ENCODE measurements around the gene MXI1.

The MXI1 gene

GRCh38 chr10:110260746-110261477 is 53.5 kb downstream of the MXI1 start:
- no peak overlapping the region for H3K27ac ChIP-seq (ENCODE audit: low read depth, low read length)
- no peaks in the 10 kb centered on the region for H4K20me1 ChIP-seq (ENCODE audit: control insufficient read depth, insufficient read depth, low read depth, low read length)
- no peaks in the 10 kb centered on the region for H3K9me3 ChIP-seq (ENCODE audit: control insufficient read depth, insufficient read depth, low read length)
- no peak for TF ChIP-seq EZH2phosphoT487 (IDR thresholded peaks at IDR 0.05; ENCODE audit: borderline replicate concordance, low read length)
- TF ChIP-seq, protein P1, sequence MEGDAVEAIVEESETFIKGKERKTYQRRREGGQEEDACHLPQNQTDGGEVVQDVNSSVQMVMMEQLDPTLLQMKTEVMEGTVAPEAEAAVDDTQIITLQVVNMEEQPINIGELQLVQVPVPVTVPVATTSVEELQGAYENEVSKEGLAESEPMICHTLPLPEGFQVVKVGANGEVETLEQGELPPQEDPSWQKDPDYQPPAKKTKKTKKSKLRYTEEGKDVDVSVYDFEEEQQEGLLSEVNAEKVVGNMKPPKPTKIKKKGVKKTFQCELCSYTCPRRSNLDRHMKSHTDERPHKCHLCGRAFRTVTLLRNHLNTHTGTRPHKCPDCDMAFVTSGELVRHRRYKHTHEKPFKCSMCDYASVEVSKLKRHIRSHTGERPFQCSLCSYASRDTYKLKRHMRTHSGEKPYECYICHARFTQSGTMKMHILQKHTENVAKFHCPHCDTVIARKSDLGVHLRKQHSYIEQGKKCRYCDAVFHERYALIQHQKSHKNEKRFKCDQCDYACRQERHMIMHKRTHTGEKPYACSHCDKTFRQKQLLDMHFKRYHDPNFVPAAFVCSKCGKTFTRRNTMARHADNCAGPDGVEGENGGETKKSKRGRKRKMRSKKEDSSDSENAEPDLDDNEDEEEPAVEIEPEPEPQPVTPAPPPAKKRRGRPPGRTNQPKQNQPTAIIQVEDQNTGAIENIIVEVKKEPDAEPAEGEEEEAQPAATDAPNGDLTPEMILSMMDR (IDR thresholded peaks at IDR 0.05; ENCODE audit: low read depth, low read length, poor library complexity, severe bottlenecking) = no peak
- H3K9me2 ChIP-seq (replicated peaks; ENCODE audit: control insufficient read depth, low read length) = no peaks in the 10 kb centered on the region
- no peaks in the 10 kb centered on the region for H3K36me3 ChIP-seq (ENCODE audit: control insufficient read depth, low read length)
- no peak overlapping the region for H3K4me3 ChIP-seq (ENCODE audit: low read length)
- H3K4me2 ChIP-seq (ENCODE audit: low read length) = no peak overlapping the region
- H3F3A ChIP-seq (ENCODE audit: control insufficient read depth, insufficient read depth) = no peaks in the 10 kb centered on the region
- no peaks in the 10 kb centered on the region for H3K4me1 ChIP-seq (ENCODE audit: control insufficient read depth, low read length)
- no peaks in the 10 kb centered on the region for H3K27me3 ChIP-seq (ENCODE audit: control insufficient read depth, low read length)
- H3K79me2 ChIP-seq (ENCODE audit: control insufficient read depth, low read length) = no peaks in the 10 kb centered on the region

GRCh38 chr10:110263164-110263563 is 55.8 kb downstream of the MXI1 start:
- Histone ChIP-seq H3K4me2 (ENCODE audit: low read length) (no peak overlapping the region), H3K4me3 (ENCODE audit: low read length) (no peak overlapping the region), H3K36me3 (ENCODE audit: control insufficient read depth, low read length) (no peaks in the 10 kb centered on the region), H3K27me3 (ENCODE audit: control insufficient read depth, low read length) (no peaks in the 10 kb centered on the region), H3F3A (ENCODE audit: control insufficient read depth, insufficient read depth) (no peaks in the 10 kb centered on the region), H3K9me3 (ENCODE audit: control insufficient read depth, insufficient read depth, low read length) (no peaks in the 10 kb centered on the region), H3K4me1 (ENCODE audit: control insufficient read depth, low read length) (peaks cover under 1% of the 10 kb centered on the region), H4K20me1 (ENCODE audit: control insufficient read depth, insufficient read depth, low read depth, low read length) (no peaks in the 10 kb centered on the region), H3K27ac (ENCODE audit: low read depth, low read length) (no peak overlapping the region), H3K9me2 (replicated peaks; ENCODE audit: control insufficient read depth, low read length) (no peaks in the 10 kb centered on the region), H3K79me2 (ENCODE audit: control insufficient read depth, low read length) (no peaks in the 10 kb centered on the region)
- TF ChIP-seq, protein P1 (IDR thresholded peaks at IDR 0.05; ENCODE audit: low read depth, low read length, poor library complexity, severe bottlenecking) = no peak
- TF ChIP-seq EZH2phosphoT487 (IDR thresholded peaks at IDR 0.05; ENCODE audit: borderline replicate concordance, low read length) = no peak

- H3K9me3 ChIP-seq (ENCODE audit: control insufficient read depth, insufficient read depth, low read length) = no peaks in the 10 kb centered on the region
- TF ChIP-seq, protein P1 (IDR thresholded peaks at IDR 0.05; ENCODE audit: low read depth, low read length, poor library complexity, severe bottlenecking) = no peak
- TF ChIP-seq EZH2phosphoT487 (IDR thresholded peaks at IDR 0.05; ENCODE audit: borderline replicate concordance, low read length) = no peak
Measured at GRCh38 chr10:110265573-110266193, 58.3 kb downstream of the MXI1 start.

More at GRCh38 chr10:110265573-110266193, 58.3 kb downstream of the MXI1 start:
- Histone ChIP-seq H3K27ac (ENCODE audit: low read depth, low read length) (no peak overlapping the region), H3K79me2 (ENCODE audit: control insufficient read depth, low read length) (no peaks in the 10 kb centered on the region), H3K36me3 (ENCODE audit: control insufficient read depth, low read length) (no peaks in the 10 kb centered on the region), H3K4me1 (ENCODE audit: control insufficient read depth, low read length) (peaks cover 9% of the 10 kb centered on the region), H4K20me1 (ENCODE audit: control insufficient read depth, insufficient read depth, low read depth, low read length) (no peaks in the 10 kb centered on the region), H3K27me3 (ENCODE audit: control insufficient read depth, low read length) (no peaks in the 10 kb centered on the region), H3K4me2 (ENCODE audit: low read length) (no peak overlapping the region), H3F3A (ENCODE audit: control insufficient read depth, insufficient read depth) (no peaks in the 10 kb centered on the region), H3K4me3 (ENCODE audit: low read length) (no peak overlapping the region), H3K9me2 (replicated peaks; ENCODE audit: control insufficient read depth, low read length) (no peaks in the 10 kb centered on the region)
